HG02678 (cell line): ENCODE data around the gene MMP25.

Source experiments
- ATAC-seq: cut with Tn5 transposase; IDR thresholded peaks from one replicate; pipeline ENCODE4 v1.9.1; 2021; ENCODE audit warnings: mild to moderate bottlenecking, moderate library complexity; ENCODE audit not compliant: unreplicated experiment

Gene MMP25

DNA sequence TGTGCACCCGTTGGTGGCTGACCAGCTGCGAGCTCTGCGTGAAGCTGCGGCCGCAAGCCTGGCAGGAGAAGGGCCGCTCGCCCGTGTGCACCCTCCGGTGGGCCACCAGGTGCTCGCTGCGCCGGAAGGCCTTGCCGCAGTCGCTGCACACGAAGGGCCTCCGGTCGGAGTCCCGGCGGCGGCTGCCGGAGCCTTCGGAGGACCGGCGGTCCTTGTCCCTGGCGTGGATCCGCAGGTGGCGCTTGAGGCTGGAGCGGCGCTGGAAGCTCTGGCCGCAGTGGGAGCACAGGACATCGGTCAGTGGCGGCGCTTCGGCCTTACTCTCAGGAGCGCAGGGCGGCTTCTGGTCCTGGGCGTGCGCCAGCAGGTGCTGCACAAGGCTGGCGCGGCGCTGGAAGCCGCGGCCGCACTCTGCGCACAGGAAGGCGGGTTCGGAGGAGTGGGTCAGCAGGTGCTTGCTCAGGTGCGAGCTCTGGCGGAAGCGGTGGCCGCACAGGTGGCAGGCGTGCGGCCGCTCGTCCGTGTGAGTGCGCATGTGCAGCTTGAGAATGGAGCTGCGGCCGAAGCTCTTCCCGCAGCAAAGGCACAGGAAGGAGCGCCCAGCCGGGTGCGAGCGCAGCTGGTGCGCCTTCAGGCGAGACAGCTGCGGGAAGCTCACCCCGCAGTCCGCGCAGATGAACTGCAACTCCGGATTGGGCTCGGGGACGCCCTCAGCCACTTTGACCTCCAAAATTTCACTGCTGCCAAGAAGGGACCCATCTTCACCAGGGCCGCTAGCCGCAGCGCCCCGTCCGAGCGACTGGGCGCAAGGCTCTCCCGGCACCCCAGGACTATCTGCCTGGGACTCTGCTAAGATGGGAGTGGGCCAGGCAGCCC lies 43.6 kb downstream of the MMP25 start:
- ATAC-seq, result no peak

DNA sequence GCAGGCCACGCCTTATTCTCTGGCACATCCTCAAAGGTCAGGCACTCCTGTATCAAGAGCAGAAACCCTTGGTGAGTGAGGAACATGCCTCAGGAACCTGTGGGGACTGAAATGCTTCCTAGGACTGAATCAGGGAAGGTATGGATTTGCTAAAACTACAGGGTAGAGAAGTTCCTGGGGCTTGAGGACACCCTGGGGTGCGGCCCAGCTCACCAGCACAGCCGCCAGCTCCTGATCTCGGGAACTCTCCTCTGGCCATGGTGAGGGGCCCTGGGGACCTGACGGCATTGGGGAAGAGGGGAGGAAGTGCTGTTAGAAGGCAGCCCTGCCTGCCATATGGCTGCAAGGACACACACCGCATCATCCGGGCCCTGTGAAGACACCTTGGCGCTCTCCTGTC lies 45.2 kb downstream of the MMP25 start:
- ATAC-seq, result no peak

DNA sequence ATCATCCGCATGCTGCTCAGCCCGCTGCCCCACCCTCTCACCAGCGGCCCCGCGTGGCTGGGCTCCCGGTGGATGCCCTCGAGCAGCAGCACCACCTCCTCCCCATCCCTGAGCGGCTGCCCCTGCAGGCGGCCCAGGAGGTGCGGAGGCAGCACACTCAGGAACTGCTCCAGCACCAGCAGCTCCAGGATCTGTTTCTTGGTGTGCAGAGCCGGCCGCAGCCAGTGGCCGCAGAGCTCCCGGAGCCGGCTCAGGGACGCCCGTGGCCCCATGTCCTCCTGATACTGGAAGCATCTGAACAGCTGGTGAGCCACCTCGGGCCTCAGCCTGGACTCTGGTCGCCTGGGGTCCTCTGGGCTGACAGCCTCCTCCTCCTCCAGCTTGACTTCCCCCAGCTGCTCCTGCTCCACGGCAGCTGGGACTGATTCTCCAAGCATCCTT lies 46.2 kb downstream of the MMP25 start:
- ATAC-seq, result no peak

- ATAC-seq, result no peak
Measured at GRCh38 chr16:3094289-3095027, 48.1 kb downstream of the MMP25 start.

- ATAC-seq, result peak; percentile 46
Measured at GRCh38 chr16:3095869-3096268, 49.5 kb downstream of the MMP25 start.

GRCh38 chr16:3096362-3096761 lies 50.0 kb downstream of the MMP25 start:
- ATAC-seq, result no peak

DNA sequence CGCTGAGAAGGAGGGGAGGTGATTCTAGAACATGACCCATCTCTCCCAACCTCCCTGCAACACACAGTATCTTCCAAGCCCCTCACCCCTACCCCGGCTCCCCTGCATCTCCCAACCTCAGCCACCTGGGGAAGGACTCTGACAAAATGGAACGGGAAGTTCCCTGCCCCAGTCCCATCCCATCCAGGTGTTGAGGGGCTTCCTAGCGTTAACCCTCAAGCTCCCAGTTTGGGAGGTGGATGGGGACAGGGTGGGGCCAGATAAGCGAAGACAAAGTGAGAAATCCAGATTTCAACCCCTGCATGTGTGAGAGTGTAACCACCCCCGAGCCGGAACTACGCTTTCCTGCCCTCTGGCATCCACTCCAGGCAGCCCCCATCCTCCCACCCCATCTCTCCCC lies 50.9 kb downstream of the MMP25 start:
- no peak for ATAC-seq

DNA sequence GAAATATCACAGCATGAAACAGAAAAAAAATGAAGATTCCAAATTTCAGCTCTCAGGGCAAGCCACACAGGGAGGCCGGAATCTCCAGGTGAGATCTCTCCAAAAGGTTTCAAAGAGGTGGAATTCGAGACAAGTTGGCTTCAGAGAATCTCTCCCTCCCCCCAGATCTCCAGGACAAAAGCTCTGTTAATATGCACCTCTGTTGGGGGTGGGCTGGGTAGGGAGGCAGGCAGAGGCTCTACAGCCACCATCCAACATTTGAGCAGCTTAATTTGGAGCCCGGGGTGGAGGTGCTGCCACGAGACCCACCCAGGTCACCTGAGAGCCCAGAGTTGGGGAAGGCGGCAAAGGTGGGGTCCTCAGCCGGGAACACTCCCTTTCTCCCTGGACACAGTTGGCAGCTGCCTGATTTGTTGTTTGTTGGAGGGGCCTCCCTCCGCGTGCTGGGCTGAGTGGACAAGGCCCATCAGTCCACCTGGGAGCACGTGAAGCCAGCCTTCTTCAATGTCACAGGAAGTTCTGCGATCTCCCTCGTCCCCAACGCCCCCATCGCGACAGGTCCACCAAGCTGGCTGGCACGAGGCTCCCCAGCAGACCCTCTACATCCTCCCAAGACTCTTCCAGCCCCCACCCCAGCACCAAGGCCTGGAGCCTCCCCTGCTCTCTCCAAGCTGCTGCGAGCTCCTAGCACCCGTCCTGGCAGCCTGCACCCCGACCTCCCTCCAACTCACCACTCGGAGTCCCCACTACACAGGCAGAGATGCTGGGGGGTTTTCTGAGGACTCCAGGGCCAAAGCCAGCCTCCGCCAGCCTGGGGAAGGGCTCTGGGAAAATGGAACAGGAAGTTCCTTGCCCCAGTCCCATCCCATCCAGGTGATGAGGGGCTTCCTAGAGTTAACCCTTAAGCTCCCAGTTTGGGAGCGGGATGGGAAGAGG lies 52.4 kb downstream of the MMP25 start, which contains the start of gene ZSCAN10:
Gene ZSCAN10, minus strand, starts transcription at position 836 of the 936 bp plus-strand sequence. CDS start 6,357 bp downstream, outside the sequence.
- no peak for ATAC-seq

- ATAC-seq, result no peak
Measured at GRCh38 chr16:3099395-3099731, 53.0 kb downstream of the MMP25 start.

- ATAC-seq, result peak; percentile 74
Measured at GRCh38 chr16:3099732-3100499, 53.6 kb downstream of the MMP25 start.

- no peak for ATAC-seq
Measured at GRCh38 chr16:3101018-3101840, 54.9 kb downstream of the MMP25 start.

DNA sequence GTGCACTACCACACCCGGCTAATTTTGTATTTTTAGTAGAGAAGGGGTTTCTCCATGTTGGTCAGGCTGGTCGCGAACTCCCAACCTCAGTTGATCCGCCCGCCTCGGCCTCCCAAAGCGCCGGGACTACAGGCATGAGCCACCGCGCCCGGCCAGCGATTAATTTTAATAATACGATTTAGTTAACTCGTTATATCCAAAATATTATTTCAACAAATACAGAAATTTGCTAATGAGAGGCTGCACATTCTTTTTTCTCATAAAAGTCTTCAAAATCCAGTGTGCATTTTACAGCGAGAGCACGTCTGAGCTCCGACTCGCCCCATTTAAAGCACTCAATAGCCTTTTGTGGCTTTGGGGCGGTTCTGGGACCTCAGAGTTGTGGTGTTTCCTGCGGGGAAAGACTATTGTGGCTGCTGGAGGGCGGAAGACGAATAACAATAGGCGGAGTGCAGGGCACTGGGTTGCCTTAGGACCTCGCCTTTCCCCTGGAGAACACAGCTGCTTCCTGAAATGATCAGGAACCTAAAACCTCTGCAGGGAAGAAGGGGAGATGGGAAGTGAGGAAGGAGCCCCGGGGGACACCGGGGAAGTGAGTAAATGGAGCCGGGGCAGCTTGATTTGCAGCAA lies 55.6 kb downstream of the MMP25 start:
- no peak for ATAC-seq

- peak; percentile 89 for ATAC-seq
Measured at GRCh38 chr16:3106205-3106928, 60.0 kb downstream of the MMP25 start.
